GM18870 (cell line): ENCODE data around the gene PTGDR2.

ENCODE experiments used
- ATAC-seq: cut with Tn5 transposase; IDR thresholded peaks from one replicate; pipeline ENCODE4 v1.9.1; 2021; ENCODE audit warnings: moderate library complexity; ENCODE audit not compliant: unreplicated experiment

PTGDR2 gene

DNA sequence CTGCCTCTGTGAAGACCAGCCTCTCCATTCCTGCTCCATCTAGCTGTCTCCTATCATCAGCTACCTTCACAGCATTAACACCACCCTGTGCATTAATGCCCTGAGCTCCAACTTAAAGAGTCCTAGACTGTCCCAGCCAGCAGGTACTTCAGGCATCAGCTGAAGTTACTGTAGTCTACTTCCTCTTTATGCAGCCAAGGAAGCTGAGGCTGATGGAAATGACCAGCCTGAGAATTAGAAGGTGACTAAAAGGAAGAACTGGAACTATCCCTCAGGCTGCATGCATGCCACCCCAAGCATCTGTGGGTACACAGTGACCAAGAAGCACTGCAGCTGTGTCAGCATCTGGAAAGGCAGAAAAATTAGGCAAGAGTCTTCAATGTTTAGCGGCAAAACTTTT, 42.4 kb downstream of the PTGDR2 start:
- ATAC-seq: no peak

DNA sequence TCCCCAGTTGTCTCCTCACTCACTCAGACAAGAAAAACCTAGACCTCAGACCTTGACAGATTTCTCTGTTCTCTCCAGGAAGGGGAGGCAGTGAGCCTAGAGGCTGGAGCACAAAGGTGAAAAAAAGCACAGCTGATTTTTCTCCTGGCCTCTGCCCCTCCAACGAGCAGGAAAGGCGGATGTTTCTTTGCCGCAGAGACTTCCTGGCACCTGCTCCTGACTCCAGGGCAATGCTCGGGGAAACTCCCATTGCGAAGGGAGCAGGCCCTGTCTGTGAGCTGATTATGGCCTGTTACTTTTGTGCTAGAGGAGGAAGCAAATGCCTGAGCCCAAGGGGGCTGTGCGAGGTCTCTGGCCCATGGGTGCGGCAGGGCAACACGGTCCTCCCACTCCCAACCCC, 45.2 kb downstream of the PTGDR2 start:
- no peak for ATAC-seq

DNA sequence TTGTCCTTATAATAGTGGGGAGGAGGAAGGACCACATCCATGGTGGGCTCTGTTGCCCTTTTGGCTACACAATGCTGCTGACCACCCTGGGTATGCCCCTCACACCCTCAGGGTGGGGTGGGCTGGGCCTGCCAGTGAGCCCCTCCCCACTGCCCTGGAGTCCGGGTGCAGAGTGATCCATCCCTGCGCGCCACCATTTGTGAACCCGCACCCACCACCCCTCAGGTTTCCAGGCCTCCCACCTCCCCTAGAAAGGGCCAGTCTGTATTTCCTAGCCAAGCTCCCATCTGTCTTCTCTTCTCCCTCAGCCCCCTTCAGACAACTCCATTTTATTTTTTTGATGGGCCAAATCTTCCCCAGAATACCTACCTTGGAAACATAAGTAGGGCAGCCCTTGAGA, 45.6 kb downstream of the PTGDR2 start:
- no peak for ATAC-seq

DNA sequence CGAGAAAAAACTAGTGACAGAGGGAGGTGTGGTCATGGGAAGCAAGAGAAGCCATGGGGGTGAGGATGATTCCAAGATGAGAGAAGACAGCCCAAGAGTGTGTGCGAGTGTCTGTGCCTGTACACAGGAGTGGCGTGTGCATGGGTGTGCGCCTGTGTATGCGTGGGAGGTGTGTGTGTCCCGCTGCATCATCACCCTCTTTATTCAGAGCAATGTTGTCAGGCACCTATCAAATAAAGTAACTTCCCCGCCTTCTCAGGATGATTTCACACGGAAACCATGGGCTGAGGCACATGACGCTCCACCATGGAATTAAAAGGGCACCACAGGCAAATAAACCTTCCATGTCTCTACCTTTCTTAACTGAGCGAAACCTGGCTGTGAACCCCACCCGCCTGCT, 46.1 kb downstream of the PTGDR2 start:
- no peak for ATAC-seq

DNA sequence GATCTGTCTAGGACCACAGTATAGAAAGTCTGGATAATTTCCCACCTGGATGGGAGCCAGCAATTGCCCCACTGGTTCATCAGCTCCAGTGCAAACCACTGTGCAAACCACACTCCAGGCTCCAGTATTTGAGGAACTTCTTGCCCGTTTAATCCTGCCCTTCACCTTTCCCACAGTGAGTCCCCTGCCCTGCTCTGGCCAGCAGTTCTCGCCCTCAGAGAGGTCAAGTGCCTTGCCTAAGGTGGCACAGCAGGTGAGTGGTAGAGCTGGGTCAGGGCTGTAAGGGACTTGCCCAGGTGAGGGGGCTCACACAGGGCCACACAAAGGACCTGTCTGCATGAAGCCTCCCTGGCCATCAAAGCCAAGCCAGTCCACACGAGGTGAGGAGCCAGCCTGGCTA, 46.5 kb downstream of the PTGDR2 start:
- ATAC-seq: no peak

DNA sequence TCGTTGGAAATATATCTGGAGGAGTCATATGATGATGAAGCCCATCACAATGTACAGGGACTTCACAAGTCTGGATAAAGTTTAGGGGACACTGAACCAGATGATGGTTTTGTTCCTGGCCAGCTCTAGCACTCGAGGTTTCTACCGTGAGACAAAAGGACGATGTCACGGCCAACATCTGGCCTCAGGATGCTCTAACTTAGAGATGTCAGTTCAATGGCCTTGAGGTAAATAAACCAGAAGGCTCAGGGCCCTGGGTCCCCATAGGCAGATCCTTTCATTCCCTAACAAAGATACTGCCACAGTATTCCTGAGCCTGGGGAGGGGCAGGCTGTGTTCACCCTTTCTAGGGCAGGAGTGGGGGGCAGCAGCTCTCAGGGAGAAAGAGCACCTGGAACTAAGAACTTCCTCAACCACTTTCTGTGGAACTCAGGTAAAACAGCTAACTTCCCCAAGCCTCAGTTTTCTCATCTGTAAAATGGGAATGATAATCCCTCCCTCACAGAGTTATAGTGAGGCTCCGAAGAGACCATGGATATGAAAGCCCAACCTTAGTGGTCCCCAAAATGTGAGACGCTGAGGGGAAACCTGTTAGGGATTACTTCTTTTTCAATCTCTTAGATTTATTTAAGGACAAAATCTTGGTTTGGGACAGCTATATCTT, 52.3 kb downstream of the PTGDR2 start:
- ATAC-seq: no peak

DNA sequence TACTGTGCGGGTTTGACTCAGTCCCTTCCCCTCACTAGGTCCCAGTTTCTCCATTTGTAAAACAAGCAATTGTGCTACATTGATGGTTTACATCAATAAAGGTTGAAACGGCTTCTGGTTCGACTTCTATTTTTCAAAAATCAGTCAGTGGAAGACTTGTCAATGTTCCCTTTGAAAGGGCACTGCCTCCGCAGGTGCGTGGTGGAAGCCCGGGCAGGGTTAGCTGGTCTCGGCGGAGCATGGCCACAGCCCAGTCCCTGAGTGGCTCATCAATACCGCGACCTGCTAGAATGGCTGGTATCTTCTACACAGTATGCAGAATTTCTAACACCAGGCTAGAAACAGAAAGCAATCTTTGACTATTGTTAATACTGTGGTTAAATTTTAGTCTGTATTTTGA, 54.6 kb downstream of the PTGDR2 start:
- ATAC-seq: no peak
